Spleen (tissue), 11 donors: ENCODE results near the gene PDGFD. TPM values are rescaled to one million over a fixed set of nuclear protein-coding genes. Genes with fewer than 3 reads are reported as not detected.

ENCODE experiments used
- DNase-seq: peaks from one replicate; pipeline ENCODE4 v3.0.0-alpha.2; 2020
- H3K27ac ChIP-seq, 8 donors: fragments of 200-600 bp; sonication (generic) in 7 of 8; 1 replicate in 4 of 8; 2 replicates in 4 of 8; pipeline versions ENCODE4 v1.5.0 to v1.8.0; 2016 to 2021; ENCODE audit warnings: inconsistent platforms in 4 of 8, mild to moderate bottlenecking in 4 of 8, moderate library complexity in 1 of 8
- H3K27me3 ChIP-seq, 7 donors: fragments of 200-600 bp; sonication (generic) in 6 of 7; replicated peaks in 1 of 7; 1 replicate in 4 of 7; 2 replicates in 3 of 7; pipeline versions ENCODE4 v1.5.0 to v1.8.0; 2016 to 2021; ENCODE audit warnings: inconsistent platforms in 3 of 7, mild to moderate bottlenecking in 1 of 7
- H3K36me3 ChIP-seq, 6 donors: fragments of 200-600 bp; sonication (generic) in 5 of 6; 1 replicate in 4 of 6; 2 replicates in 2 of 6; pipeline versions ENCODE4 v1.5.0 to v1.8.0; 2016 to 2021; ENCODE audit warnings: inconsistent platforms in 2 of 6
- H3K4me1 ChIP-seq, 6 donors: fragments of 200-600 bp; sonication (generic) in 5 of 6; 1 replicate in 3 of 6; 2 replicates in 3 of 6; pipeline versions ENCODE4 v1.5.0 to v1.8.0; 2016 to 2021; ENCODE audit warnings: inconsistent platforms in 3 of 6
- H3K4me3 ChIP-seq, 8 donors: fragments of 200-600 bp; sonication (generic) in 7 of 8; 1 replicate in 4 of 8; 2 replicates in 4 of 8; pipeline versions ENCODE4 v1.5.0 to v1.8.0; 2016 to 2021; ENCODE audit warnings: inconsistent platforms in 4 of 8, mild to moderate bottlenecking in 4 of 8, moderate library complexity in 2 of 8
- H3K9me3 ChIP-seq, 8 donors: fragments of 200-600 bp; sonication (generic) in 7 of 8; 1 replicate in 4 of 8; 2 replicates in 4 of 8; pipeline versions ENCODE4 v1.5.0 to v1.8.0; 2016 to 2021; ENCODE audit warnings: inconsistent platforms in 4 of 8
- POLR2A ChIP-seq, 3 donors: fragments of 450-650 bp; IDR thresholded peaks; one replicate each; pipeline ENCODE4 v1.5.1; 2017; ENCODE audit warnings: antibody characterized with exemption in 3 of 3, mild to moderate bottlenecking in 1 of 3
- POLR2AphosphoS5 ChIP-seq, 3 donors: sonication (generic); formaldehyde crosslinking; IDR thresholded peaks; one replicate each; pipeline ENCODE4 v1.5.1; 2017; ENCODE audit warnings: antibody characterized with exemption in 3 of 3
- WGBS, 5 donors: extraction: QIAGEN DNeasy Blood & Tissue Kit in 3 of 5; methylation state at CpG; one replicate each; pipeline versions ENCODE4 v1.1.5 to v1.1.7; 2013 to 2018; 5-methylcytosine and 5-hydroxymethylcytosine counted together
- intact Hi-C: fragments of 100-400 bp; cut with DNase I; formaldehyde crosslinking; loops from one replicate; pipeline ENCODE4 v1.15.0; 2023; ENCODE audit warnings: low total_unique reads
- polyA plus RNA-seq, 3 donors: library from polyadenylated mRNA; stranded (reverse); fragments of 200-250 nt; gene quantifications; one replicate each; pipeline ENCODE4 v1.2.1, GENCODE V29; 2013
- total RNA-seq, 7 donors: library from RNA; depleted of rRNA in 3 of 7; stranded (reverse); fragments of >200 nt in 3 of 7; fragmentation: NEBNext Ultra II Directional in 4 of 7; extraction: Animal tissue kit (Norgen Biotek cat#: 25700) in 4 of 7; gene quantifications; one replicate each; pipeline versions ENCODE4 v1.1.0 to v1.2.1, GENCODE V29; 2016 to 2021
- TF ChIP-seq, protein P1 (sequence below), 11 experiments: fragments of 200-600 bp in 7 of 11; fragments of 450-650 bp in 4 of 11; sonication (generic) in 4 of 11; IDR thresholded peaks in 8 of 11; conservative IDR thresholded peaks in 3 of 11; 1 replicate in 7 of 11; 2 replicates in 4 of 11; pipeline versions ENCODE4 v1.4.0 to v1.8.0; 2016 to 2021; ENCODE audit warnings: antibody characterized with exemption in 11 of 11, inconsistent platforms in 4 of 11, mild to moderate bottlenecking in 1 of 11
- donor health status: healthy with polysubstance abuse.
- donor health status: DM: no; HTN: no; CAD: no; lungs with moderate emphysema.
- donor health status: DM: no; HTN: no; CAD: no.
- donor health status: Bipolar disorder and iron deficiency.
- donor health status: healthy.
- donor health status: DM: no; HTN: no; CAD: no.
- donor health status: DM: yes; HTN: yes; CAD: no.

Gene PDGFD
- total and polyA plus RNA-seq, 10 donors = 0.43 to 7.1 (median 3.4) TPM

DNA sequence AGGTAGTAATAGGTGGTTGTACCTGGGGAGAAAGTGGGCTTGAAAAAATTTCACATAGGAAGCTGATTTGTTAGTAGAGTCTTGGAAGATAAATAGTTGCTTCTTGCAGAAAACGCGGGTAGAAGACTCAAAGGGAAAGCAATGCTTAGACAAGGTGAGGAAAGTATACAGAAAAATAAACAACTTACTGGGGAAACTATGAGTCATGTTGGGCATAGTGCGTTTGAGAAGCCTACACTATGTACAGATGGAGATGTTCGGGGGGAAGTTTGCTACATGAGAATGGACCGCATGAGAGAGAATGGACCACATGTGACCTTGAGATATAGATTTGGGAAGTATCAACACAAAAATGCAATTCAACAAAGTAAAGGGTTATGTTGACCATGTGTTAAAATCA, 214.2 kb downstream of the PDGFD start:
- TF ChIP-seq POLR2A (IDR thresholded peaks at IDR 0.05) (no peak), POLR2AphosphoS5 (IDR thresholded peaks at IDR 0.05) (no peak)
- TF ChIP-seq, protein P1, sequence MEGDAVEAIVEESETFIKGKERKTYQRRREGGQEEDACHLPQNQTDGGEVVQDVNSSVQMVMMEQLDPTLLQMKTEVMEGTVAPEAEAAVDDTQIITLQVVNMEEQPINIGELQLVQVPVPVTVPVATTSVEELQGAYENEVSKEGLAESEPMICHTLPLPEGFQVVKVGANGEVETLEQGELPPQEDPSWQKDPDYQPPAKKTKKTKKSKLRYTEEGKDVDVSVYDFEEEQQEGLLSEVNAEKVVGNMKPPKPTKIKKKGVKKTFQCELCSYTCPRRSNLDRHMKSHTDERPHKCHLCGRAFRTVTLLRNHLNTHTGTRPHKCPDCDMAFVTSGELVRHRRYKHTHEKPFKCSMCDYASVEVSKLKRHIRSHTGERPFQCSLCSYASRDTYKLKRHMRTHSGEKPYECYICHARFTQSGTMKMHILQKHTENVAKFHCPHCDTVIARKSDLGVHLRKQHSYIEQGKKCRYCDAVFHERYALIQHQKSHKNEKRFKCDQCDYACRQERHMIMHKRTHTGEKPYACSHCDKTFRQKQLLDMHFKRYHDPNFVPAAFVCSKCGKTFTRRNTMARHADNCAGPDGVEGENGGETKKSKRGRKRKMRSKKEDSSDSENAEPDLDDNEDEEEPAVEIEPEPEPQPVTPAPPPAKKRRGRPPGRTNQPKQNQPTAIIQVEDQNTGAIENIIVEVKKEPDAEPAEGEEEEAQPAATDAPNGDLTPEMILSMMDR (IDR thresholded peaks at IDR 0.05 in 8 of 11, conservative IDR thresholded peaks at IDR 0.05 in 3 of 11) = no peak
- Histone ChIP-seq H3K4me1 (peaks cover 0 to 3% (median 0%) of the 10 kb centered on the region in 6 donors), H3K4me3 (no peak overlapping the region), H3K36me3 (no peaks in the 10 kb centered on the region), H3K9me3 (no peaks in the 10 kb centered on the region), H3K27me3 (no peaks in the 10 kb centered on the region), H3K27ac (no peak overlapping the region)
- intact Hi-C loops = no loop called here
- 87 to 94% (median 91%) methylated on average over 5 of the region's 5 CpGs for WGBS, 5 donors
- no peak for DNase-seq

DNA sequence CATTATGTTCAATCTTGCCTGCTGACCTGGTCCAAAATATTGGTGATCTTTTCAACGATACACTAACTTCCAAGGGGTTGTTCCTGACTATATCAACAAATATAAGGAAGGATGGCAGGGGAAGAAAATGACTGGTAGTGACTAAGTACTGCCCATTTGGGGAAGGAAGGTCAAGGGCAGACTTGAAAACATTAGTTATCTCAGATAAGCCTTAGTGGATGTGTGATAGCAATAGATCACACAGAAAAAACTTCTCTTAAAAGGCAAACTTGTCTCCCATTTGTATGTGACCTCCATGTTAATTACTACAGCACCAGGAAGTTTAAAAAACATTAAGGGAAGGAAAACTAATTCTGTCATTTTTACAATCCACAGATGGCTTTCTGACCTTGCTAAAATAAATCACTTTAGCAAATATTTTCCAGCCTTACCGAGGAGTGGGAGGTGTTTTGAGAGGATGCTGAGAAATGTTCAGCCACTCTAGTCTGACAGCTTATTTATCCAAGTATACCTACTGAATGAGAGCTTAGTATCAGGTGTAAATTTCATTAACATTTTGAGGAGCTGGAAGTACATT, 215.7 kb downstream of the PDGFD start:
- H3K27ac ChIP-seq = no peak overlapping the region
- no peaks in the 10 kb centered on the region for H3K36me3 ChIP-seq
- WGBS, 5 donors = 50 to 72% (median 55%) methylated on average over 2 of the region's 2 CpGs
- H3K9me3 ChIP-seq = no peaks in the 10 kb centered on the region
- DNase-seq = no peak
- intact Hi-C loops = no loop called here
- H3K4me3 ChIP-seq = no peak overlapping the region
- H3K4me1 ChIP-seq = peaks cover 0 to 3% (median 0%) of the 10 kb centered on the region in 6 donors
- no peaks in the 10 kb centered on the region for H3K27me3 ChIP-seq
- TF ChIP-seq, protein P1 (IDR thresholded peaks at IDR 0.05 in 8 of 11, conservative IDR thresholded peaks at IDR 0.05 in 3 of 11) = no peak
- no peak for TF ChIP-seq POLR2AphosphoS5 (IDR thresholded peaks at IDR 0.05)
- TF ChIP-seq POLR2A (IDR thresholded peaks at IDR 0.05) = no peak

DNA sequence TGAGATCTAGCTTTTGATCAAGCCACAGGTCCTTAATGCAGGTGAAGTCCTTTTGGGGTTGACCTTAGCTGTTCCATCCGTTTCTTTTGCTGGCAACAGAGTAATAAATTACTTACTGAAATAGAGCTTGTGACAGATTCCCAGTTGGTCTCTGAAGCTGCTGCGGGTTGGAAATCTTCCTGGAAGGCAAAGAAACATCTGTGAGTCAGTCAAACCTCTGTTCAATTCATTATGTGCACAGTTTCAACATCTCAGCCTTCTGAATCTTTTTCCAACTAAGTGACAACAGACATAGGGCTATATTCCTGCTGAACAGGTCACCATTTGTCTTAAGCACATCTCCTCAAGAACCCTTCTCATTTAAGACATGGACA, 216.4 kb downstream of the PDGFD start:
- WGBS, 5 donors = 57 to 75% (median 69%) methylated on average over 2 of the region's 2 CpGs
- no peak overlapping the region for H3K4me3 ChIP-seq

DNA sequence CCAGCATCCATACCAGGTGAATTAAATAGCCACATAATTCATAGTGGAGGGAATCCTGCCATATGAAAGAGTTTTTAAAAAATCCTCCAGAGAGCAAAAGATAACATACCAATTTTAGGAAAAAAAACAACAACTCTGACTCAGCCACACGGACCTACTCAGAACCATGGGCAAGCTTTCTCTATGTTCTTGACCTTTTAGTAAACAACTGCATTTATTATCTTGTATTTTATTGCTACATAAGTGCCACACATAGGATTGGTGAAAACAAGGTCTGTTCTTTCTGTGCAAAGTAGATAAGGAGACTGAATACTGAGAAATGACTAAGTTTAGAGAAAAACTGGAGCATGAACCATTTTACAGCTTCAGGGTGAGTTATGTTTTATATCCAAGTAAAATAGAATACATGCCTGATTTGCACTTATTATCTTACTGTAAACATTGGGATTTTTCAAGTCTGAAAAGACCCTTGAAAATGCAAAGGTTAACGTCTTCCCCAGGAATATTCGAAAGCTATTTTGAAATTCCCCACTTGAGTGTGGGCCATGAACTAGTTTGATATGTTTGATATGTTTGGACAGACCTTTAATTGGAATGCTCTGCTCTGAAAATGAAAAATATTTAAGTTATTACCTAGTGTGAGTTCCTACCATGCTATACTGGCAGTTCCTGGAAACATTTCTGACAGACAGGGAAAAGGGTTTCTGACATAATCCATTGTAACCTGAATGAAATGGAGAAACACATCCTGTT, 217.0 kb downstream of the PDGFD start:
- WGBS, 5 donors = 58 to 78% (median 74%) methylated on average over 3 of the region's 3 CpGs
- no peak for DNase-seq
- H3K9me3 ChIP-seq = no peaks in the 10 kb centered on the region
- no peak overlapping the region for H3K4me3 ChIP-seq
- TF ChIP-seq POLR2A (IDR thresholded peaks at IDR 0.05) (no peak), POLR2AphosphoS5 (IDR thresholded peaks at IDR 0.05) (no peak)
- TF ChIP-seq, protein P1 (IDR thresholded peaks at IDR 0.05 in 8 of 11, conservative IDR thresholded peaks at IDR 0.05 in 3 of 11) = no peak
- no peaks in the 10 kb centered on the region for H3K27me3 ChIP-seq
- no peaks in the 10 kb centered on the region for H3K36me3 ChIP-seq
- H3K4me1 ChIP-seq = peaks cover 0 to 3% (median 0%) of the 10 kb centered on the region in 6 donors
- no peak overlapping the region for H3K27ac ChIP-seq
- intact Hi-C loops = no loop called here

More for the DNA sequence above, 216.4 kb downstream of the PDGFD start:
- no peaks in the 10 kb centered on the region for H3K36me3 ChIP-seq
- DNase-seq = no peak
- no peak for TF ChIP-seq POLR2AphosphoS5 (IDR thresholded peaks at IDR 0.05)
- no peak for TF ChIP-seq POLR2A (IDR thresholded peaks at IDR 0.05)
- TF ChIP-seq, protein P1 (IDR thresholded peaks at IDR 0.05 in 8 of 11, conservative IDR thresholded peaks at IDR 0.05 in 3 of 11) = no peak
- no peak overlapping the region for H3K27ac ChIP-seq
- no peaks in the 10 kb centered on the region for H3K9me3 ChIP-seq
- no peaks in the 10 kb centered on the region for H3K27me3 ChIP-seq
- intact Hi-C loops = no loop called here
- peaks cover 0 to 3% (median 0%) of the 10 kb centered on the region in 6 donors for H3K4me1 ChIP-seq
